Tibial artery (tissue), 4 donors: ENCODE results near the gene PRC1.

Experiments
- DNase-seq, 2 donors: peaks; one replicate each; pipeline ENCODE4 v3.0.0-alpha.2; 2019
- H3K27ac ChIP-seq, 2 donors: fragments of 200-600 bp; sonication (generic) in 1 of 2; 1 replicate in 1 of 2; 2 replicates in 1 of 2; pipeline ENCODE4 v1.5.1; 2018 to 2019; ENCODE audit warnings: mild to moderate bottlenecking in 1 of 2
- H3K27me3 ChIP-seq, 2 donors: fragments of 200-600 bp; sonication (generic) in 1 of 2; one replicate each; pipeline versions ENCODE4 v1.5.1 to v1.6.0; 2016 to 2019
- H3K36me3 ChIP-seq, 3 donors: fragments of 200-600 bp; sonication (generic) in 2 of 3; one replicate each; pipeline ENCODE4 v1.5.1; 2016 to 2019; ENCODE audit warnings: mild to moderate bottlenecking in 2 of 3
- H3K4me1 ChIP-seq, 4 donors: fragments of 200-600 bp; sonication (generic) in 2 of 4; 1 replicate in 3 of 4; 2 replicates in 1 of 4; pipeline ENCODE4 v1.5.1; 2016 to 2019
- H3K4me3 ChIP-seq, 2 donors: fragments of 200-600 bp; sonication (generic) in 1 of 2; 1 replicate in 1 of 2; 2 replicates in 1 of 2; pipeline ENCODE4 v1.5.1; 2018 to 2019; ENCODE audit warnings: mild to moderate bottlenecking in 2 of 2
- H3K9me3 ChIP-seq, 3 donors: fragments of 200-600 bp; sonication (generic) in 1 of 3; one replicate each; pipeline ENCODE4 v1.5.1; 2016 to 2019
- intact Hi-C: fragments of 100-400 bp; cut with DNase I; formaldehyde crosslinking; loops from one replicate; pipeline ENCODE4 v1.15.0; 2023; ENCODE audit warnings: low total_unique reads
- TF ChIP-seq, protein P1 (sequence below), 2 experiments: fragments of 200-600 bp in 1 of 2; fragments of 450-650 bp in 1 of 2; IDR thresholded peaks; one replicate each; pipeline ENCODE4 v1.5.1; 2017 to 2019; ENCODE audit warnings: antibody characterized with exemption in 2 of 2, mild to moderate bottlenecking in 1 of 2, moderate library complexity in 1 of 2

The PRC1 gene

DNA sequence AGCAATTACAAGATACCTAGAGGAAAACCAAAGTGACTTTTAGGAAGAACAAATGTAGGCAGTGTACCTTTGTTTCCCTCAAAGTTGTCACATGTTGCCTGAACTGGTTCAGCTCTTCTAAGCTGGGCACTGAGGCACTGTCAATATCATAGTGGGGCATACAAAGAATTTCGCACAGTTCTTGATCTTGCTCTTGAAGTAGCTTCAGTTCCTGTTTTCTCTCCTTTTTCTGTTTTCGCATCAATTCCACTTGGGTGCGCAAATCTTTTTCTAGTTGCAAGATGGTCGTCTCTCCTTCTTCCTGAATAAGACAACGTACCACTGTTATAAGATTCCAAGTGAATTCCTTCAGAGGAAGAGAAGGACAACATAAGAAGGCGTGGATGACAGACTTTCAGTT lies 12.7 kb downstream of the PRC1 start:
- Histone ChIP-seq H3K27me3 (no peaks in the 10 kb centered on the region), H3K9me3 (no peaks in the 10 kb centered on the region), H3K36me3 (peaks cover 0 to 17% (median 0%) of the 10 kb centered on the region in 3 donors), H3K4me1 (no peaks in the 10 kb centered on the region), H3K4me3 (no peak overlapping the region), H3K27ac (no peak overlapping the region)
- intact Hi-C loops = no loop called here
- TF ChIP-seq, protein P1, sequence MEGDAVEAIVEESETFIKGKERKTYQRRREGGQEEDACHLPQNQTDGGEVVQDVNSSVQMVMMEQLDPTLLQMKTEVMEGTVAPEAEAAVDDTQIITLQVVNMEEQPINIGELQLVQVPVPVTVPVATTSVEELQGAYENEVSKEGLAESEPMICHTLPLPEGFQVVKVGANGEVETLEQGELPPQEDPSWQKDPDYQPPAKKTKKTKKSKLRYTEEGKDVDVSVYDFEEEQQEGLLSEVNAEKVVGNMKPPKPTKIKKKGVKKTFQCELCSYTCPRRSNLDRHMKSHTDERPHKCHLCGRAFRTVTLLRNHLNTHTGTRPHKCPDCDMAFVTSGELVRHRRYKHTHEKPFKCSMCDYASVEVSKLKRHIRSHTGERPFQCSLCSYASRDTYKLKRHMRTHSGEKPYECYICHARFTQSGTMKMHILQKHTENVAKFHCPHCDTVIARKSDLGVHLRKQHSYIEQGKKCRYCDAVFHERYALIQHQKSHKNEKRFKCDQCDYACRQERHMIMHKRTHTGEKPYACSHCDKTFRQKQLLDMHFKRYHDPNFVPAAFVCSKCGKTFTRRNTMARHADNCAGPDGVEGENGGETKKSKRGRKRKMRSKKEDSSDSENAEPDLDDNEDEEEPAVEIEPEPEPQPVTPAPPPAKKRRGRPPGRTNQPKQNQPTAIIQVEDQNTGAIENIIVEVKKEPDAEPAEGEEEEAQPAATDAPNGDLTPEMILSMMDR (IDR thresholded peaks at IDR 0.05) = no peak
- no peak for DNase-seq

DNA sequence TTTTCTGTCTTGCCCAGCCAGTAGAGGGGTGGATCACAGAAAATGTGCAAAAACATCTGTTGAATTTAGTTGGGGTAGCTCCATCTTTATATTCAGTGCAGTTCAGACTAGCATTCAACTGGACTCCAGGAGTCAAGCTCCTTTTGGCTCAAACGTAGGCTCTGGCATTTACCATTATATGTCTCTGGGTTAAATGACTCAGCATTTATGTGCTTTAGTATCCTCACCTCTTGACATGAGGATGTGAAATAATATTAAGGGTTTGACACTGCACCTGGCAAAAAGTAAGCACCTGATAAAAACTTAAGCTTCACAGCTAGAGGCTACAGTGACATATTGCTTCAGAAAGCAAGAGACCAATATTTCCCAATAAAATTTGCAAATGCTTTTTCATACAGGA lies 14.8 kb downstream of the PRC1 start:
- H3K4me1 ChIP-seq = no peaks in the 10 kb centered on the region

DNA sequence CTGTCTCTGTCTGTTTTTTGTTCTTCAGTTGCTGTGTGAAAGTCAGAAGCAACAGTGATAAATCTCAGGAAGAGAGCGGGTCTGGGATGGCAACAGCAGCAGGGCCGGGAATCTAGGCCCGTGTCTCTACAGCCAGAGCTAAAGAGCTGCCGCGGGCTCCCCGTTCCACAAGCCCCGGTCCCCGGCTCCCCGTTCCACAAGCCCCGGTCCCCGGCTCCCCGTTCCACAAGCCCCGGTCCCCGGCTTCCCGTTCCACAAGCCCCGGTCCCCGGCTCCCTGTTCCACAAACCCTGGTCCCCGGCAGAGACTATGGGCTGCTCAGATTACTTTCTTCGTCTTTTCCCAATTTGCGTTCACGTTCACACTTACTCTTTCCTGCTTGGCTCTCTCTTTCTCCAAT lies 20.1 kb downstream of the PRC1 start:
- Histone ChIP-seq H3K4me3 (no peak overlapping the region), H3K9me3 (no peaks in the 10 kb centered on the region), H3K4me1 (no peaks in the 10 kb centered on the region), H3K27ac (no peak overlapping the region), H3K36me3 (peaks cover 0 to 19% (median 0%) of the 10 kb centered on the region in 3 donors), H3K27me3 (no peaks in the 10 kb centered on the region)
- TF ChIP-seq, protein P1 (IDR thresholded peaks at IDR 0.05) = no peak
- DNase-seq = no peak
- intact Hi-C loops = no loop called here

More for the DNA sequence above, 14.8 kb downstream of the PRC1 start:
- no peak overlapping the region for H3K27ac ChIP-seq
- peaks cover 0 to 22% (median 0%) of the 10 kb centered on the region in 3 donors for H3K36me3 ChIP-seq
- H3K27me3 ChIP-seq = no peaks in the 10 kb centered on the region
- no peak for DNase-seq
- no peak overlapping the region for H3K4me3 ChIP-seq
- H3K9me3 ChIP-seq = no peaks in the 10 kb centered on the region
- intact Hi-C loops = no loop called here
- TF ChIP-seq, protein P1 (IDR thresholded peaks at IDR 0.05) = no peak

DNA sequence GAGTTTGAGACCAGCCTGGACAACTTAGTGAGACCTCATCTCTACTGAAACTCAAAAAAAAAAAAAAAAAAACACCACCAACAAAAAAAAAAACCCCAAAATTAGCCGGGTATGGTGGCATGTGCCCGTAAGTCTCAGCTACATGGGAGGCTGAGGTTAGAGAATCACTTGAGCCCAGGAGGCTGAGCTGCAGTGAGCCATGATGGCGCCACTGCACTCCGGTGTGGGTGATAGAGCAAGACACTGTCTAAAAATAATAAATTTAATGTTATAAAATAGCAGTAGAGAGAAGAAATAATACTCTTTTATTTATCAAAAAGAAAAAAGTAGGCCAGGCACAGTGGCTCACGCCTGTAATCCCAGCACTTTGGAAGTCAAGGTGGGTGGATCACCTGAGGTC lies 22.2 kb downstream of the PRC1 start:
- Histone ChIP-seq H3K27me3 (no peaks in the 10 kb centered on the region), H3K4me1 (no peaks in the 10 kb centered on the region), H3K4me3 (no peak overlapping the region), H3K36me3 (peaks cover 0 to 40% (median 10%) of the 10 kb centered on the region in 3 donors), H3K9me3 (no peaks in the 10 kb centered on the region), H3K27ac (no peak overlapping the region)
- intact Hi-C loops = no loop called here
- TF ChIP-seq, protein P1 (IDR thresholded peaks at IDR 0.05) = no peak
- DNase-seq = no peak

DNA sequence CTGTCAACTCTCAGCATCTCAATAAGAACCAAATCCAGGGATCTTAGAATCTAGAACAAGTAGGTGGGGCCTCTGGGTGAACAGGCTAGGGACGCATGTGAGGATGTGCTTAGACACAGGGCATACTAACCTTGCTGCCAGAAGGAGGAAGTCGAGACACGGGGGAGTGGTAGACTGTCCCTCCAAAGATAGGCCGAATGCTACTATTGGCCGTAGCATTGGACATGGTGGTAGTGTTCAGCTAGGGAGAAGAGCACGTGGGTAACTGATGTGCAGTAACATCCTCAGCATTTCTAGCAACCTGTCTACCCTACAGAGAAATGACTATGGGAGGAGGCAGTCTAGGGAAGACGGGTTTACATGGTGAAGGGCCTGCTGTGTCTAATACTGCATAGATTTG lies 24.1 kb downstream of the PRC1 start:
- H3K27me3 ChIP-seq = no peaks in the 10 kb centered on the region
- no peak for DNase-seq
- intact Hi-C loops = no loop called here
- H3K27ac ChIP-seq = no peak overlapping the region
- TF ChIP-seq, protein P1 (IDR thresholded peaks at IDR 0.05) = no peak
- H3K36me3 ChIP-seq = peaks cover 7 to 58% (median 23%) of the 10 kb centered on the region in 3 donors
- H3K9me3 ChIP-seq = no peaks in the 10 kb centered on the region
- no peaks in the 10 kb centered on the region for H3K4me1 ChIP-seq
- no peak overlapping the region for H3K4me3 ChIP-seq

DNA sequence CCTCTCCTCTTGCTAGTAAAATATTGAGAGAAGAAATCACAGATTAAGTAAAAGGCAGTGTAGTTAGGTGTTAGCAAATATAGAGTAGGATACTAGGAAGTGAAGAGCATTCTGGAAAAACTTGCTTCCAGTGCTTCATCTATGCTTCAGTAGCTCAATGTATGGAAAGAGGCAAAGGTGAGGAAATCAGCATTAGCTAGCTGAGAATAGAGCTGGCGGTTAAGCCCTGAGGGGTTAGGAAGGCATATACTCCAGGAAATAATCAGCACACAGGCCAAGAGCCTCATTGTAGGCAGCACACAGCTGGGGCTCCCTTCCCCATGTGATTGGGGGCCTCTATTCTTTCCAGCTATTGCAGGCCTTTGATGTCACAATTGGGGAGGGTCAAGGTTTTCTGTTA lies 25.9 kb downstream of the PRC1 start:
- intact Hi-C loops = no loop called here
- no peak for DNase-seq
- no peaks in the 10 kb centered on the region for H3K9me3 ChIP-seq

More for the DNA sequence above, 25.9 kb downstream of the PRC1 start:
- peaks cover 12 to 46% (median 30%) of the 10 kb centered on the region in 3 donors for H3K36me3 ChIP-seq
- no peak overlapping the region for H3K27ac ChIP-seq
- no peaks in the 10 kb centered on the region for H3K4me1 ChIP-seq
- H3K27me3 ChIP-seq = no peaks in the 10 kb centered on the region
- no peak overlapping the region for H3K4me3 ChIP-seq
- TF ChIP-seq, protein P1 (IDR thresholded peaks at IDR 0.05) = no peak
